22Rv1 (cell line): Measurements from ENCODE around the gene CENPP.

Source experiments
- H3K27ac ChIP-seq: fragments of 450-650 bp; 2 replicates; pipeline ENCODE4 v1.5.1; 2017
- ZFX ChIP-seq: fragments of 450-650 bp; IDR thresholded peaks from 2 replicates; pipeline ENCODE4 v1.6.1; 2017; ENCODE audit warnings: antibody characterized with exemption, borderline replicate concordance
- TF ChIP-seq, protein P1 (sequence below): fragments of 450-650 bp; IDR thresholded peaks from 2 replicates; pipeline ENCODE4 v1.5.1; 2017; ENCODE audit warnings: mild to moderate bottlenecking

CENPP gene

GRCh38 chr9:92474587-92474986 lies 148.8 kb downstream of the CENPP start:
- TF ChIP-seq ZFX: no peak
- TF ChIP-seq, protein P1, sequence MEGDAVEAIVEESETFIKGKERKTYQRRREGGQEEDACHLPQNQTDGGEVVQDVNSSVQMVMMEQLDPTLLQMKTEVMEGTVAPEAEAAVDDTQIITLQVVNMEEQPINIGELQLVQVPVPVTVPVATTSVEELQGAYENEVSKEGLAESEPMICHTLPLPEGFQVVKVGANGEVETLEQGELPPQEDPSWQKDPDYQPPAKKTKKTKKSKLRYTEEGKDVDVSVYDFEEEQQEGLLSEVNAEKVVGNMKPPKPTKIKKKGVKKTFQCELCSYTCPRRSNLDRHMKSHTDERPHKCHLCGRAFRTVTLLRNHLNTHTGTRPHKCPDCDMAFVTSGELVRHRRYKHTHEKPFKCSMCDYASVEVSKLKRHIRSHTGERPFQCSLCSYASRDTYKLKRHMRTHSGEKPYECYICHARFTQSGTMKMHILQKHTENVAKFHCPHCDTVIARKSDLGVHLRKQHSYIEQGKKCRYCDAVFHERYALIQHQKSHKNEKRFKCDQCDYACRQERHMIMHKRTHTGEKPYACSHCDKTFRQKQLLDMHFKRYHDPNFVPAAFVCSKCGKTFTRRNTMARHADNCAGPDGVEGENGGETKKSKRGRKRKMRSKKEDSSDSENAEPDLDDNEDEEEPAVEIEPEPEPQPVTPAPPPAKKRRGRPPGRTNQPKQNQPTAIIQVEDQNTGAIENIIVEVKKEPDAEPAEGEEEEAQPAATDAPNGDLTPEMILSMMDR: no peak
- H3K27ac ChIP-seq: no peak overlapping the region

- TF ChIP-seq, protein P1: no peak
- no peak for TF ChIP-seq ZFX
Observed at GRCh38 chr9:92476962-92477361, 151.2 kb downstream of the CENPP start.

GRCh38 chr9:92478783-92479182 lies 153.0 kb downstream of the CENPP start:
- no peak for TF ChIP-seq ZFX
- TF ChIP-seq, protein P1: no peak
- no peak overlapping the region for H3K27ac ChIP-seq

More at GRCh38 chr9:92476962-92477361, 151.2 kb downstream of the CENPP start:
- no peak overlapping the region for H3K27ac ChIP-seq

- TF ChIP-seq, protein P1: no peak
Observed at GRCh38 chr9:92479346-92479745, 153.6 kb downstream of the CENPP start.

GRCh38 chr9:92480291-92480771 lies 154.6 kb downstream of the CENPP start:
- TF ChIP-seq ZFX: no peak
- TF ChIP-seq, protein P1: no peak
- no peak overlapping the region for H3K27ac ChIP-seq

More at GRCh38 chr9:92479346-92479745, 153.6 kb downstream of the CENPP start:
- no peak overlapping the region for H3K27ac ChIP-seq

GRCh38 chr9:92480986-92481633 lies 155.4 kb downstream of the CENPP start:
- H3K27ac ChIP-seq: no peak overlapping the region
- TF ChIP-seq, protein P1: no peak
- TF ChIP-seq ZFX: no peak

- H3K27ac ChIP-seq: no peak within 1 kb of the TSS
- TF ChIP-seq, protein P1: no peak
- TF ChIP-seq ZFX: no peak
Observed at GRCh38 chr9:92482329-92482728, 156.6 kb downstream of the CENPP start, which contains the start of gene ASPN. TSS of gene ASPN (minus strand) at chr9:92482506.
